Smooth muscle cell (in vitro differentiated cells): ENCODE data around the gene MRPL46. TPM values are rescaled to one million over a fixed set of nuclear protein-coding genes. Genes with fewer than 3 reads are reported as not detected.

Experiments used
- DNase-seq: peaks from one replicate; lab custom pipeline; 2025; ENCODE audit not compliant: unreplicated experiment; lab: John Stamatoyannopoulos, UW
- H2AFZ ChIP-seq: fragments of 200-600 bp; sonication (generic); 2 replicates; pipeline ENCODE4 v1.6.0; 2016; ENCODE audit warnings: antibody characterized with exemption, low read depth, mild to moderate bottlenecking
- H3F3A ChIP-seq: fragments of 200-600 bp; sonication (generic); 2 replicates; pipeline ENCODE4 v1.6.0; 2017; ENCODE audit warnings: antibody characterized with exemption, low read depth
- H3K27ac ChIP-seq: fragments of 200-600 bp; sonication (generic); 2 replicates; pipeline ENCODE4 v1.5.1; 2016; ENCODE audit warnings: low read depth, mild to moderate bottlenecking
- H3K27me3 ChIP-seq: fragments of 200-600 bp; sonication (generic); 2 replicates; pipeline ENCODE4 v1.6.1; 2016; ENCODE audit warnings: low read depth, mild to moderate bottlenecking
- H3K36me3 ChIP-seq: fragments of 200-600 bp; sonication (generic); 2 replicates; pipeline ENCODE4 v1.5.1; 2016; ENCODE audit warnings: low read depth
- H3K4me1 ChIP-seq: fragments of 200-600 bp; sonication (generic); 2 replicates; pipeline ENCODE4 v1.5.1; 2016; ENCODE audit warnings: low read depth
- H3K4me2 ChIP-seq: fragments of 200-600 bp; sonication (generic); 2 replicates; pipeline ENCODE4 v1.6.0; 2016; ENCODE audit warnings: mild to moderate bottlenecking
- H3K4me3 ChIP-seq: fragments of 200-600 bp; sonication (generic); 2 replicates; pipeline ENCODE4 v1.5.1; 2016; ENCODE audit warnings: mild to moderate bottlenecking
- H3K79me2 ChIP-seq: fragments of 200-600 bp; sonication (generic); 2 replicates; pipeline ENCODE4 v1.6.0; 2016; ENCODE audit warnings: low read depth, mild to moderate bottlenecking
- H3K9ac ChIP-seq: fragments of 200-600 bp; sonication (generic); 2 replicates; pipeline ENCODE4 v1.6.0; 2016; ENCODE audit warnings: low read depth
- H3K9me3 ChIP-seq: fragments of 200-600 bp; sonication (generic); replicated peaks from 2 replicates; pipeline ENCODE4 v1.5.1; 2016; ENCODE audit warnings: low read depth
- H4K20me1 ChIP-seq: fragments of 200-600 bp; sonication (generic); 2 replicates; pipeline ENCODE4 v1.6.0; 2016; ENCODE audit warnings: low read depth
- WGBS: methylation state at CpG from one replicate; pipeline ENCODE4 v1.1.7; 2016; ENCODE audit warnings: low lambda C conversion rate; 5-methylcytosine and 5-hydroxymethylcytosine counted together
- polyA plus RNA-seq: library from polyadenylated mRNA; unstranded; fragments of >200 nt; fragmentation: Nextera tagmentation; extraction: Ambion mirVana; gene quantifications from 2 replicates; pipeline ENCODE4 v1.2.1, GENCODE V29; 2016
- total RNA-seq: library from RNA; depleted of rRNA; stranded (reverse); fragments of >200 nt; gene quantifications from 2 replicates; pipeline ENCODE4 v1.2.3, GENCODE V29; 2014
- TF ChIP-seq, protein P1 (sequence below): fragments of 200-600 bp; sonication (generic); IDR thresholded peaks from 2 replicates; pipeline ENCODE4 v1.5.1; 2017; ENCODE audit warnings: borderline replicate concordance, mild to moderate bottlenecking, antibody characterized with exemption; ENCODE audit not compliant: insufficient read depth, poor library complexity, severe bottlenecking

Gene MRPL46
- total and polyA plus RNA-seq, 2 experiments from 2014 or later = 17.1 to 31.0 TPM

DNA sequence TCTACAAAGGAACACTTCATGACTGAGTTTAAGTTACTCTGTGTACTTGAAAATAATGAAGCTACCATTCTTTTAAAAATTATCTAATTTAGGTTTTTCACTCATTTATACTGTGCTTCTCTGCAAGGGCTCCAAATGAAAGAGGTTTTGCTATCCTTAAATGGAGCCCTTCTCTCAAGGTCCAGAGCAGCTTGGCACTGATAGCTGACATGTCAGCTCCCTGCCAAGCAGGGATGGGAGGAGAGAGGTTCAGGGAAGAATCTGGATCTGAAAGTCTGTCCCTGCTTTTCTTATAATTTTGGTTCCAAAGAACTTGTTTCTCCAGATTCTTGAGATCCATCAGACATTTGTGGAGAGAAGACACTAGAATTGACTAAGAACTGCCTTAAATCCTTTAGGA, 39.4 kb upstream of the MRPL46 start:
- Histone ChIP-seq H3K9ac (no peak overlapping the region), H3K4me2 (no peak overlapping the region), H2AFZ (no peak overlapping the region), H4K20me1 (no peaks in the 10 kb centered on the region), H3K79me2 (no peaks in the 10 kb centered on the region), H3F3A (no peaks in the 10 kb centered on the region), H3K4me3 (no peak overlapping the region), H3K27ac (no peak overlapping the region), H3K4me1 (no peaks in the 10 kb centered on the region), H3K27me3 (no peaks in the 10 kb centered on the region), H3K9me3 (no peaks in the 10 kb centered on the region), H3K36me3 (no peaks in the 10 kb centered on the region)
- TF ChIP-seq, protein P1, sequence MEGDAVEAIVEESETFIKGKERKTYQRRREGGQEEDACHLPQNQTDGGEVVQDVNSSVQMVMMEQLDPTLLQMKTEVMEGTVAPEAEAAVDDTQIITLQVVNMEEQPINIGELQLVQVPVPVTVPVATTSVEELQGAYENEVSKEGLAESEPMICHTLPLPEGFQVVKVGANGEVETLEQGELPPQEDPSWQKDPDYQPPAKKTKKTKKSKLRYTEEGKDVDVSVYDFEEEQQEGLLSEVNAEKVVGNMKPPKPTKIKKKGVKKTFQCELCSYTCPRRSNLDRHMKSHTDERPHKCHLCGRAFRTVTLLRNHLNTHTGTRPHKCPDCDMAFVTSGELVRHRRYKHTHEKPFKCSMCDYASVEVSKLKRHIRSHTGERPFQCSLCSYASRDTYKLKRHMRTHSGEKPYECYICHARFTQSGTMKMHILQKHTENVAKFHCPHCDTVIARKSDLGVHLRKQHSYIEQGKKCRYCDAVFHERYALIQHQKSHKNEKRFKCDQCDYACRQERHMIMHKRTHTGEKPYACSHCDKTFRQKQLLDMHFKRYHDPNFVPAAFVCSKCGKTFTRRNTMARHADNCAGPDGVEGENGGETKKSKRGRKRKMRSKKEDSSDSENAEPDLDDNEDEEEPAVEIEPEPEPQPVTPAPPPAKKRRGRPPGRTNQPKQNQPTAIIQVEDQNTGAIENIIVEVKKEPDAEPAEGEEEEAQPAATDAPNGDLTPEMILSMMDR = no peak
- DNase-seq = no peak

- WGBS = 91% methylated on average over 2 of the region's 2 CpGs
These were observed 38.5 kb upstream of the MRPL46 start for GRCh38 chr15:88505721-88506120.

DNA sequence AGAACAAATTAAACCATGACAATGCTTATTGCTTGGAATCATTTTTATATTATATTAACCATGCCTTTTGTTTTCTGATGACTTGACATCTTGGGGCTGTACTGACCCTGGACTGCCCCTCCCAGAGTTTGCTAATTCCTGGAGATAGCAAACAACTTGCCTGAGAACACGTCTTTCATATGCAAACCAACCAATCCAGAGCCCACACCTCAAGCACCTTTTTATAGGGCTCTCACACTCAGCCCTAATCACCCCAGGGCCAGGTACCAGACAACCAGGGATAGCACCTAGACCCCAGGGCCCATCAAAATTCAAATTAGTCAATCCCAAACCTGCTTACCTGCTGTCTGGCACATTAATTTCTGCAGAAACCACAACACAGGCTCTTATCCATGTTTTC, 37.3 kb upstream of the MRPL46 start:
- H3K27me3 ChIP-seq = no peaks in the 10 kb centered on the region
- H3K9ac ChIP-seq = no peak overlapping the region
- no peaks in the 10 kb centered on the region for H3K4me1 ChIP-seq
- no peak overlapping the region for H2AFZ ChIP-seq
- TF ChIP-seq, protein P1 = no peak
- no peaks in the 10 kb centered on the region for H4K20me1 ChIP-seq
- no peak overlapping the region for H3K27ac ChIP-seq
- H3K36me3 ChIP-seq = no peaks in the 10 kb centered on the region
- no peak overlapping the region for H3K4me2 ChIP-seq
- no peaks in the 10 kb centered on the region for H3K9me3 ChIP-seq
- no peak for DNase-seq
- H3K79me2 ChIP-seq = no peaks in the 10 kb centered on the region
- 80% methylated on average over 1 of the region's 1 CpG for WGBS
- H3K4me3 ChIP-seq = no peak overlapping the region
- no peaks in the 10 kb centered on the region for H3F3A ChIP-seq

More at GRCh38 chr15:88505721-88506120, 38.5 kb upstream of the MRPL46 start:
- no peaks in the 10 kb centered on the region for H3K4me1 ChIP-seq
- H4K20me1 ChIP-seq = no peaks in the 10 kb centered on the region
- H3K9me3 ChIP-seq = no peaks in the 10 kb centered on the region
- H3K27me3 ChIP-seq = no peaks in the 10 kb centered on the region
- no peak overlapping the region for H3K4me3 ChIP-seq
- no peaks in the 10 kb centered on the region for H3F3A ChIP-seq
- no peak overlapping the region for H3K9ac ChIP-seq
- H2AFZ ChIP-seq = no peak overlapping the region
- no peak for DNase-seq
- H3K36me3 ChIP-seq = no peaks in the 10 kb centered on the region
- H3K79me2 ChIP-seq = no peaks in the 10 kb centered on the region
- no peak overlapping the region for H3K4me2 ChIP-seq
- no peak overlapping the region for H3K27ac ChIP-seq
- TF ChIP-seq, protein P1 = no peak

- H2AFZ ChIP-seq = no peak overlapping the region
- no peak overlapping the region for H3K4me2 ChIP-seq
- no peaks in the 10 kb centered on the region for H3F3A ChIP-seq
- H3K27ac ChIP-seq = no peak overlapping the region
- 84% methylated on average over 3 of the region's 3 CpGs for WGBS
- H3K36me3 ChIP-seq = no peaks in the 10 kb centered on the region
- H3K4me3 ChIP-seq = no peak overlapping the region
- no peaks in the 10 kb centered on the region for H3K27me3 ChIP-seq
- H3K79me2 ChIP-seq = no peaks in the 10 kb centered on the region
- no peak for DNase-seq
- H3K4me1 ChIP-seq = no peaks in the 10 kb centered on the region
- no peak overlapping the region for H3K9ac ChIP-seq
- TF ChIP-seq, protein P1 = no peak
- no peaks in the 10 kb centered on the region for H4K20me1 ChIP-seq
- no peaks in the 10 kb centered on the region for H3K9me3 ChIP-seq
These were observed 31.8 kb upstream of the MRPL46 start for GRCh38 chr15:88498996-88499395.
